SK-N-MC (cell line): ENCODE data around the gene SIT1.

ENCODE experiments used
- EZH2 ChIP-seq: fragments of 200-600 bp; sonication (generic); IDR thresholded peaks from one replicate; pipeline ENCODE4 v1.6.1; 2017; ENCODE audit warnings: antibody characterized with exemption
- POLR2AphosphoS5 ChIP-seq: IDR thresholded peaks from 2 replicates; pipeline ENCODE4 v1.6.1; 2012; ENCODE audit warnings: mild to moderate bottlenecking, low read depth, low read length, borderline replicate concordance

GRCh38 chr9:35646533-35647265, 4.0 kb downstream of the SIT1 start:
- TF ChIP-seq POLR2AphosphoS5, result peak; percentile 69
- TF ChIP-seq EZH2, result no peak
